Neural progenitor cell (in vitro differentiated cells): ENCODE measurements around the gene PTPRT.

Source experiments
- EZH2 ChIP-seq: fragments of 200-600 bp; sonication (generic); IDR thresholded peaks from 2 replicates; pipeline ENCODE4 v1.6.1; 2017; ENCODE audit warnings: antibody characterized with exemption, mild to moderate bottlenecking, moderate library complexity
- TF ChIP-seq, protein P1 (sequence below): fragments of 200-600 bp; sonication (generic); IDR thresholded peaks from 2 replicates; pipeline ENCODE4 v1.5.1; 2017; ENCODE audit warnings: antibody characterized with exemption, mild to moderate bottlenecking

DNA sequence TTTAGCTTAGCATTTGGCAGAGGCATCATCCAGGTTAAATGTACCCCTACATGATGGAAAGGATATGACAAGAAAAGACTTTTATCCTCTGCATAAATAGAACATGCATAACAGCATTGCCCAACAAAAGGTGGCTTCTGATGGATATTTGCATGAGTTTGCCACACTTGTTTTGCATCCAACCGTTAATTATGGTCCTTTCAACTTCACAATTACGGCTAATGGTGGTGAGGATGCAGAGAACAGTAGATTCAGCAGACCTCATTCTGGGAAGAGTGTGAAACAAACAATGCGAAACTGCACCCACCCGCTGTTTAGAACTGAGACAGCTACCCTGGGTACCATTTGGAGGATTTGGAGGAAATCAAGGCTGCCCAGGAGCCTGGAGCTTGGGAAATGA, 880.7 kb downstream of the PTPRT start:
- TF ChIP-seq, protein P1, sequence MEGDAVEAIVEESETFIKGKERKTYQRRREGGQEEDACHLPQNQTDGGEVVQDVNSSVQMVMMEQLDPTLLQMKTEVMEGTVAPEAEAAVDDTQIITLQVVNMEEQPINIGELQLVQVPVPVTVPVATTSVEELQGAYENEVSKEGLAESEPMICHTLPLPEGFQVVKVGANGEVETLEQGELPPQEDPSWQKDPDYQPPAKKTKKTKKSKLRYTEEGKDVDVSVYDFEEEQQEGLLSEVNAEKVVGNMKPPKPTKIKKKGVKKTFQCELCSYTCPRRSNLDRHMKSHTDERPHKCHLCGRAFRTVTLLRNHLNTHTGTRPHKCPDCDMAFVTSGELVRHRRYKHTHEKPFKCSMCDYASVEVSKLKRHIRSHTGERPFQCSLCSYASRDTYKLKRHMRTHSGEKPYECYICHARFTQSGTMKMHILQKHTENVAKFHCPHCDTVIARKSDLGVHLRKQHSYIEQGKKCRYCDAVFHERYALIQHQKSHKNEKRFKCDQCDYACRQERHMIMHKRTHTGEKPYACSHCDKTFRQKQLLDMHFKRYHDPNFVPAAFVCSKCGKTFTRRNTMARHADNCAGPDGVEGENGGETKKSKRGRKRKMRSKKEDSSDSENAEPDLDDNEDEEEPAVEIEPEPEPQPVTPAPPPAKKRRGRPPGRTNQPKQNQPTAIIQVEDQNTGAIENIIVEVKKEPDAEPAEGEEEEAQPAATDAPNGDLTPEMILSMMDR: no peak
- TF ChIP-seq EZH2: no peak
